ENCODE results near the gene SLC22A12.
"Not testable (repeated sequence)": the region's sequence is repeated elsewhere in the genome, so short reads cannot be mapped to it uniquely, and the experiment has no call there.

The SLC22A12 gene

DNA sequence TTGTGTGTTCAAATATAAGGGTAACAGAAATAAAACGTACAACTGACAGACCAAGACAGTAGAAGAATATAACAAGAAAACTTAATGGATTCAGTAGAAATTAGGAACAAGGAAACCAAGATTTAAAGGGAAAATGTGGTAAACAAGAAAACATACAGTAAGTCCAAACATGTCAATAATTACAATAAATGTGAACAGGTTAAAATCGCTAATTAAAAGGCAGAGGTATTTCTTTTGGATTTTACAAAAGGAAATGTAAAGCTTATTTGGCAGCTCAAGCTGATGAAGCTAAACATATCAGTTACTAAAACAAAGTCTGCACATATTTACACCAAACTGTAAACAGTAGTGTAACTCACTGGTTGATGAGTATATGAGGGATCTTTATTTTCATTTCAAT, 2.3 kb upstream of the SLC22A12 start:
- DNase-seq = no peak

DNA sequence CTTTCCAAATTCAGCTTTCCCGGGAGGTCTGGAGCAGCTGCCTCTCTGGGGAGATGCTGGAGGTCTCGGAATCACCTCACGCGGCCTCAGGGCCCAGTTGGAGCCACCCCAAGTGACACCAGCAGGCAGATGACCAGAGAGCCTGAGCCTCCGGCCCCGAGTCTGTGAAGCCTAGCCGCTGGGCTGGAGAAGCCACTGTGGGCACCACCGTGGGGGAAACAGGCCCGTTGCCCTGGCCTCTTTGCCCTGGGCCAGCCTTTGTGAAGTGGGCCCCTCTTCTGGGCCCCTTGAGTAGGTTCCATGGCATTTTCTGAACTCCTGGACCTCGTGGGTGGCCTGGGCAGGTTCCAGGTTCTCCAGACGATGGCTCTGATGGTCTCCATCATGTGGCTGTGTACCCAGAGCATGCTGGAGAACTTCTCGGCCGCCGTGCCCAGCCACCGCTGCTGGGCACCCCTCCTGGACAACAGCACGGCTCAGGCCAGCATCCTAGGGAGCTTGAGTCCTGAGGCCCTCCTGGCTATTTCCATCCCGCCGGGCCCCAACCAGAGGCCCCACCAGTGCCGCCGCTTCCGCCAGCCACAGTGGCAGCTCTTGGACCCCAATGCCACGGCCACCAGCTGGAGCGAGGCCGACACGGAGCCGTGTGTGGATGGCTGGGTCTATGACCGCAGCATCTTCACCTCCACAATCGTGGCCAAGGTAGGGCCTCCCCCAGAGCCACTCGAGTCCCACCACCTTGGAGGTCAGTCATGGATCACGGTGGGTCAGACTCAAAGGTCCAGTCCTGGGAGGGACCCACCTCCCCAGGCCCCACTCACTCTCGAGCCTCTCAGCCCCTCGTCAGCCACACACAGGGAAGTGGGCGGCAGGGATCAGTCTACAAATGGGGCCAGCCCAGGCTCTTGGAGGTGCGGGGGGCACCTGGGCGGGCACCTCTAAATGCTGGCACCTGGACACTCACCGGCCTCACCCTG, 525 bp downstream of the SLC22A12 start:
- no peak for DNase-seq

DNA sequence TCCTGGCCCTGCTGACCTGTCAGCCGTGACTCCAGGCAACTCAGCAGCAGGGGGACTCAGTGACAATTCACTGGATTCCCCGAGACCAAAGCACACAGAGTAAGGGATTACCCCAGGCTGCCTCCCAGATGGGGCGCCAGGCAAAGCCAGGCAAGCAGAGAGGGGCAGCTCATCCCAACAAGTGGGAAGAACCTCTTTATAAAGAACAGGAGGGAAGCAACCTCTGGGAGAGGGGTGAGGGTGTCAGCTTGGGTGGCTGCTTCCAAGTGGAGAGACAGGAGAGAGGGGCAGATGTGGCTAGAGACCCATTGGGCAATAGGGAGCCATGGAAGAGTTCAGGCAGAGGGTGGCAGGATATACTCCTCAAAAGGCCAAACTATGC, 1.2 kb downstream of the SLC22A12 start:
- no peak for DNase-seq

DNA sequence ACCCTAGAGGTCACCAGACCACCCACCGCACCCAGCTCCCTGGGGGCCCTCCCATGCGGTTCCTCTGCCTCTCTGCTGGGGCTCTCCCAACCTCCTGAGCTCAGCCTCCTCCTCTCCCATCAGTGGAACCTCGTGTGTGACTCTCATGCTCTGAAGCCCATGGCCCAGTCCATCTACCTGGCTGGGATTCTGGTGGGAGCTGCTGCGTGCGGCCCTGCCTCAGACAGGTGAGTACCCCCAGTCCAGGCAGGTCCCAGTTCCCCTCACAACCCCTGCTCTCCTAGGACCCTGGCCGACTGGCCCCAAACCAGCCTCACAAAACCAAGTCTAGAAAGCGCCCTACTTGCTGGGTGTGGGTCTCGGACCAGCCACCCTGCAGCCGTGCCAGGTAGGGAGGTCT, 1.6 kb downstream of the SLC22A12 start:
- no peak for DNase-seq

DNA sequence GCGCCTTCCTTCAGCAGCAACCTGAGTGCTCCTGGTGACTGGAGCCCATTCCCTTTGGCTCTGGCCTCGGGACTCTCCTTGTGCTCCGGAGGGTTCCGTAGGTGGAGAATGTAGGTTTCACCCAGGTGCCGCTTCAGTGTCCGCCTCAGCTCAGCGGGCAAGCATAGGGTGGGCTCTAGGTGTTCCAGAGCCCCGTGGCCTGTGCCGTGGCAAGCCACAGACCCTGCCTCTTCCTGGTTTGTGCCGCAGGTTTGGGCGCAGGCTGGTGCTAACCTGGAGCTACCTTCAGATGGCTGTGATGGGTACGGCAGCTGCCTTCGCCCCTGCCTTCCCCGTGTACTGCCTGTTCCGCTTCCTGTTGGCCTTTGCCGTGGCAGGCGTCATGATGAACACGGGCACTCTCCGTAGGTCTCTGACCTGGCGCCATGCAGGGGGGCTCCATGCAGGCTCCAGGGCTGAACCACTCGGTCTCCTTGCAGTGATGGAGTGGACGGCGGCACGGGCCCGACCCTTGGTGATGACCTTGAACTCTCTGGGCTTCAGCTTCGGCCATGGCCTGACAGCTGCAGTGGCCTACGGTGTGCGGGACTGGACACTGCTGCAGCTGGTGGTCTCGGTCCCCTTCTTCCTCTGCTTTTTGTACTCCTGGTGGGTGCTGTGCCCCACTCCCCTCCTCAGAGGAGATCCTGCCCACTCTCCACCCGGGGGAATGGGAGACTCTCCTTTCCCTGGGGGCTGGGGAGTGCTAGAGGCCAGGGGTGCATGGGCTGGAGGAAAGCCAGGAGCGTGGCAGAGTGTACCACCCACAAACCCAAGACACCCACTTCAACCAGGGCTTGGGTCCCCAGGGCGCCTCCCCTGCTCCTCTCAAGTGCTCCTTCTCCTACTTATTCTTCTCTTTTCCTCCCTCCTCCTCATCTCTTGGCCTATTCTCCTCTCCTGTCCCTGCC, 2.4 kb downstream of the SLC22A12 start:
- no peak for DNase-seq

DNA sequence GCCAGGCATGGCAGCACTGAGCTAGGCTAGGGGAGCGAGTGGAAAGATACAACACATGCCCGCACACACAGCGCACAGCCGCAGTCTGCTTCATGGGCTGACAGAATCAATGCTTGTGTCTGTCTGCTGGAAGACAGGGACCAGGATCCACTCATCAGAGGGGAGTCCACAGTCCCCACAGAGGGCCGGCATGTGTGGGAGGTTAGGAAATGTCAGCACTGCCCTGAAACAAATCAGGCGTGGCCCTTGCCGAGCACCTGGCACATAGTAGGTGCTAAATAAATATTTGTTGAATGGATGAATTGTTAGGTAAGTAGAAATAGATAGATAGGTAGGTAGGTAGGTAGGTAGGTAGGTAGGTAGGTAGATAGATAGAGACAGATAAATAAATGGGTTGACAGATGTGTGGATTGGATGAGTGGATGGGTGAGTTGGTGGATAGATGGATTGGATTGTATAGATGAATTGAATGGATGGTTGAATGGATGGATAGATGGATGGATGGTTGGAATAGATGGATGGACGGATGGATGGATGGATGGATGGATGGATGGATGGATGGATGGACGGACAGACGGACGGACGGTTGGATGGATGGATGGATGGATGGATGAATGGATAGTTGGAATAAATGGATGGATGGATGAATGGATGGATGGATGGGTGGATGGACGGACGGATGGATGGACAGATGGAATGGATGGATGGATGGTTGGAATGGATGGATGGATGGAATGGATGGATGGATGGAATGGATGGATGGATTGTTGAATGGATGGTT, 3.3 kb downstream of the SLC22A12 start:
- no peak for DNase-seq

DNA sequence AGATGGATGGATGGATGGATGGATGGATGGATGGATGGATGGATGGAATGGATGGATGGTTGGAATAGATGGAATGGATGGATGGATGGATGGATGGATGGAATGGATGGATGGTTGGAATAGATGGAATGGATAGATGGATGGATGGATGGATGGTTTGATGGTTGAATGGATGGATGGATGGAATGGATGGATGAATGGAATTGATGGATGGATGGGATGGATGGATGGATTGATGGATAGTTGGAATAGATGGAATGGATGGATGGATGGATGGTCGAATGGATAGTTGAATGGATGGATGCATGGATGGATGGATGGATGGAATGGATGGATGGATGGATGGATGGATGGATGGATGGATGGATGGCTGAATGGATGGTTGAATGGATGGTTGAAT, 4.9 kb downstream of the SLC22A12 start:
- not testable (repeated sequence) for DNase-seq

DNA sequence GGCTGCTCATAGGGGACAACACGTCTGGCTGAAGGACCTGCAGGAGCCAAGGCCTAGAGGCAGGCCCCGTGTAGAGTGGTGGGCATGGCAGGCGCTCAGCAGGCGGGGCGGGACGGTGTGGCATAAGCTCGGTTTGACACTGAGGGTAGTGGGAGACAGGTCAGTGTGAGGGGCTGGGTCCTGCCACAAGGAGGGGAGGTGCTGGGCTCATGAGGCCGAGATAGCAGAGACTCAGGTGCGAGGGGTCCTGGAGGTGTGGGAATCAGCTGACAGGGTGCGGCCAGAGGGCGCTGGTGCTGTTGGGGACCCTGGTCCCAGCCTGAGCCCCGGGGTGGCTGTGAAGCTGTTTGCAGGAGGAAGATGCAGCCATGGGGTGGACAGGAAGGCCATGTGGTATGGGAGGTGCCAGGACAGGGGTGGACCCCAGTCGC, 6.7 kb downstream of the SLC22A12 start:
- no peak for DNase-seq

DNA sequence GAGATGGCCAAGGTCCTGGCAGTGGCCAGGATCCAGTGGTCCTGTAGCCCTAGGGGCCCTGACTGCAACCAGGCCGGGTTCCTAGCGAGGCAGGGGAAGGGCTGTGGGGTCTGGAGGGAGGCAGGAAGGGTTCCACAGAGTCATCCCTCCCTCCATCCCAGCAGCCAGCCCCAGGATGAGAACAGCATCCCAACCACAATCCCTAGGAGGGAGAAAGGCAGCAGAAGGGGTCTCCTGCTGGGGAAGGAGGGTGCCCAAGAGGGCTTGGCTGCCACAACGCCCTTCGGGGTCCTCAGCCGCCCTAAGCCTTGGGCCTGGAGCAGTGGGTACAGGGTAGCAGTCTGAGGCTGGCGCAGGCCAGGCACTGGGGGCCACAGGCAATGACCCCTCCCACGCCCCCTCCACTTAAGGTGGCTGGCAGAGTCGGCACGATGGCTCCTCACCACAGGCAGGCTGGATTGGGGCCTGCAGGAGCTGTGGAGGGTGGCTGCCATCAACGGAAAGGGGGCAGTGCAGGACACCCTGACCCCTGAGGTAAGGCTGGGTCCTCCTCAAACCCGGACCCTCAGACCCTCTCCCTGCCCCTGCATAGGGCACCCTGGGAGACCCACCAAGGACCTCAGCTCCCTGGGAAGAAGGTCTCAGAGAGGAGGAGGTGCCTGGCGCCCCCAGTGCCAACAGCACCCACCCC, 7.2 kb downstream of the SLC22A12 start:
- no peak for DNase-seq

DNA sequence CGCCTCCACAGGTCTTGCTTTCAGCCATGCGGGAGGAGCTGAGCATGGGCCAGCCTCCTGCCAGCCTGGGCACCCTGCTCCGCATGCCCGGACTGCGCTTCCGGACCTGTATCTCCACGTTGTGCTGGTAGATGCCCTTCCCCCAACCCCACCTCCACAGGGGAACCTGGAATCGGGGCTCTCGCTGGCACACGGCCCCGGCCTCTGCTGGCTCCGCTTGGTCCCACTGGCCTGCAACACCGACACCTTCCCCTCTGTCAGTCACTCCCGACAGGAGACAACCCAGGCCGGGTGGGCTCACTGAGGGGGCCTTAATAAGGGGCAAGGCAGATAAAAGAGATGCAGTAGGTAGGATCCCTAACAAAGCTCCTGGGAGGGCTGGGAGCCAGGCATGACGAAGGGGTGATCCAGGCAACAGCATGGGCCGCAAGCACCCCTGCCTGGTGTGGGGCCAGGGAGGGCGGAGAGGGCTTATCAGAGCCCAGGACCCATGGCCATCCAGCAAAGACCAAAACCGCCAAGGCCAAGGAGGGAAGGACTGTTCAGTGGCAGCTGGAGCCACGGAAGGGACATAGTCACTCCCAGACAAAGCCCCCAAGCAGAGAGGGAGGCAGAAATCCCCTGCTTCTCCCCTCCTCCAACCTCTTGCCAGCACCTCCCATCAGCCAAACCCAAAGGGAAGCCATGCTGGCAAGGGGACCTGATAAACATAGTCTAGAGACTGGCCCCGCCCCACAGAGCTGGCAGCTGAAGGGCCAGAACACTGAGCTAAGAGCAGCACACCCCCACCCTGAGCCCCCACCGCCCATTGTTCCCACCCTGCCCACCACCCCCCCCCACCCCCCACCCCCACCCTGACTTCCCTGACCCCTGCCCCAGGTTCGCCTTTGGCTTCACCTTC, 8.0 kb downstream of the SLC22A12 start:
- DNase-seq = no peak

DNA sequence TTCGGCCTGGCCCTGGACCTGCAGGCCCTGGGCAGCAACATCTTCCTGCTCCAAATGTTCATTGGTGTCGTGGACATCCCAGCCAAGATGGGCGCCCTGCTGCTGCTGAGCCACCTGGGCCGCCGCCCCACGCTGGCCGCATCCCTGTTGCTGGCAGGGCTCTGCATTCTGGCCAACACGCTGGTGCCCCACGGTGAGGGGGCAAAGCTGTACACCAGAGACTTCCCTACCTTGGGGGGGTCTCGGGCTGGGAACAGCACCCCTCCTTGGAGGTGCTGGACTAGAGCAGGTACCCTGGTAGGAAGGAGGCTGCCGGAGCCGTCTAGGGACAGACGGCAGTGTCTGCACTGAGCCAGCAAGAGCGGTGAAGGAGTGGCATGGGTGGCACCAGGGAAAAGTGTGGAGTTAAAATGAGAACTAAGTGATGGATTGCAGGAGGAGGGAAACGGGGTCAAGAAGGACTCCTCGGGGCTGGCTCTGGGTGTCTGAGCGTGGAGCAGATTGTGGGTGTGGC, 8.7 kb downstream of the SLC22A12 start:
- no peak for DNase-seq

DNA sequence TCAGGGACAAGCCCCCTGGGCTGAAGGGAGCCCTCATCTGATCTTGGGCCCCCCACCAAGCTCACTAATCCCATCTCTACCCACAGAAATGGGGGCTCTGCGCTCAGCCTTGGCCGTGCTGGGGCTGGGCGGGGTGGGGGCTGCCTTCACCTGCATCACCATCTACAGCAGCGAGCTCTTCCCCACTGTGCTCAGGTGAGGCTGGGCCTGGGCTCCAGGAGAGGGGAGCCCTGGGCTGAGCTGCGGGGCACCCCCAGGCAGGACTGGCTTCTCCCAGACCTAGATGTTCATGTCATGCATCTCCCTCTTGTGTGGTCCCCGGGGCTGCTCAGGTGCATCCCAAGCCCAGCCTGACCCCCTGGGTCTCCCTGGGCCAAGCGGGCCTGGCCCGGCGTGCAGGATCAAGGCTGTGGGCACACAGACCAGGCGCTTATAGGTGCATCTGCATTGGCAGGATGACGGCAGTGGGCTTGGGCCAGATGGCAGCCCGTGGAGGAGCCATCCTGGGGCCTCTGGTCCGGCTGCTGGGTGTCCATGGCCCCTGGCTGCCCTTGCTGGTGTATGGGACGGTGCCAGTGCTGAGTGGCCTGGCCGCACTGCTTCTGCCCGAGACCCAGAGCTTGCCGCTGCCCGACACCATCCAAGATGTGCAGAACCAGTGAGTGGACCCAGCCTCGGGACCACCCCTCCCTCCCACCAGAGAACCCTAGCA, 9.4 kb downstream of the SLC22A12 start:
- DNase-seq = no peak

DNA sequence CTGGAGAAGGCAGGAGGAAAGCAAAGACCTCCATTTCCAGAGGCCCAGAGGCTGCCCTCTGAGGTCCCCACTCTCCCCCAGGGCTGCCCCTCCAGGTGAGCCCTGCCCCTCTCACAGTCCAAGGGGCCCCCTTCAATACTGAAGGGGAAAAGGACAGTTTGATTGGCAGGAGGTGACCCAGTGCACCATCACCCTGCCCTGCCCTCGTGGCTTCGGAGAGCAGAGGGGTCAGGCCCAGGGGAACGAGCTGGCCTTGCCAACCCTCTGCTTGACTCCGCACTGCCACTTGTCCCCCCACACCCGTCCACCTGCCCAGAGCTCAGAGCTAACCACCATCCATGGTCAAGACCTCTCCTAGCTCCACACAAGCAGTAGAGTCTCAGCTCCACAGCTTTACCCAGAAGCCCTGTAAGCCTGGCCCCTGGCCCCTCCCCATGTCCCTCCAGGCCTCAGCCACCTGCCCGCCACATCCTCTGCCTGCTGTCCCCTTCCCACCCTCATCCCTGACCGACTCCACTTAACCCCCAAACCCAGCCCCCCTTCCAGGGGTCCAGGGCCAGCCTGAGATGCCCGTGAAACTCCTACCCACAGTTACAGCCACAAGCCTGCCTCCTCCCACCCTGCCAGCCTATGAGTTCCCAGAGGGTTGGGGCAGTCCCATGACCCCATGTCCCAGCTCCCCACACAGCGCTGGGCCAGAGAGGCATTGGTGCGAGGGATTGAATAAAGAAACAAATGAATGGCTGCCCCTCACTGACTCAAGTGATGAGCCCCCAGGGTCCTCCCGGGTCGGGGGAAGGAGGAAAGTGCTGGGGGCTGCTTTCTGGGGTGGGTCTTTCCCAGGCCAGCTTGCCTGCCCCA, 10.8 kb downstream of the SLC22A12 start:
- no peak for DNase-seq

DNA sequence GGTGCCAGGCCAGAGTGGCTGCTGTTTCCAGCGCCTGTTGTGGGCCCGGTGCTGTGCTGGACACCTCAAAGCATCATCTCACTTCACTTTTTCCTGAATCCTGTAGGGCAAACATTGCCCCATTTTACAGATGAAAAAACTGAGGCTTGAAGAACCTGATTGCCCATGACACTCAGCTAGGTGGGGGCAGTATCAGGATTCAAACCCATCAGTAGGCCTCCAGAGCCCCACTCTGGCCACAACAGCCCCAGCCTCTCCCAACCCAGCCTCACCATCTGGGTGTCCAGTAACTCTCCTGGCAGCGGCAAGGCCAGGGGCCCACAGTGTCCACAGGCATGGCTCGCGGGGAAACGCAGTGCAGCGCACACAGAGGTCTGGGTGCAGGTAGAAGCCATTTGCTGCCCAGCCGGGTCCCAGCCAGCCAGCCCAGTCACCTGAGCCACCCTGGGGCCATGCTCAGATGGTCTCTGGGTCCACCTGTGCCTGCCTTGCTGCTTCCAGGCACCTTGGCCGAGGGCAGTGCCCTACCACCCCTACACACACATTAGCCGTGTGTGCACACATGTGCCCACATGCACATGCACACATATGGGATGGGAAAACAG, 11.5 kb downstream of the SLC22A12 start:
- DNase-seq = no peak

DNA sequence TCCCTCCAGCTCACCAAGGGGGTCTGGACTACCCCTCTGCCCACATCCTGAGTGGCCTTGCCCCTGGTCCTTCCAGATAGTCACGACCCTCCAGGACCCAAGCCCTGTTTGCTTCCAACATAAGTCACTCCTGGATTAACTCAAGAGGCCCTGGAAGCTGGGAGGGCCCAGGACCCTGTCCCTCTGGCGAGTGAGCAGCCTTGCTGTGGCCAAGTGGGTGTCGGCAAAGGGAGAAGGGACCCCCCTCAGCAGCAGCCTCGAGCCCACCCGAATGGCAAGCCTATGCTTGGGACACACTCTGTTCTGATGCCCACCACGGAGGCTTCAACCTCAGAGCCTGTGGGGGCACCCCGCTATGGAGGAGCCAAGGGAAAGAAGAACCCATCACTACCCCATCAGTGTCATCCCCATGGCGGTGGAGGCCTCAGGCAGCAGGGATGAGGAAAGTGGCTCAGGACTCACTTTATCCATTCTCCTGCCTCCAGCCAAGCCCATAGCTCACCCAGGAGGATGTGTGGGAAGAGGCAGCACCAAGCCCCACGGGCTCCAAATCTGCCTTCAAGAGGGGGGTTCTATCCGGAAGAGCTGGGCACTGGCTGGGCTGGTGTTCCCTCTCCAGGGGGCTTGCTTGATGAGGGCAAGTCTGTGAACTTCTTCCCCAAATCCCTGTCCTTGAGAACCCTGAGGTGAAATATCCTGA, 12.5 kb downstream of the SLC22A12 start:
- no peak for DNase-seq

DNA sequence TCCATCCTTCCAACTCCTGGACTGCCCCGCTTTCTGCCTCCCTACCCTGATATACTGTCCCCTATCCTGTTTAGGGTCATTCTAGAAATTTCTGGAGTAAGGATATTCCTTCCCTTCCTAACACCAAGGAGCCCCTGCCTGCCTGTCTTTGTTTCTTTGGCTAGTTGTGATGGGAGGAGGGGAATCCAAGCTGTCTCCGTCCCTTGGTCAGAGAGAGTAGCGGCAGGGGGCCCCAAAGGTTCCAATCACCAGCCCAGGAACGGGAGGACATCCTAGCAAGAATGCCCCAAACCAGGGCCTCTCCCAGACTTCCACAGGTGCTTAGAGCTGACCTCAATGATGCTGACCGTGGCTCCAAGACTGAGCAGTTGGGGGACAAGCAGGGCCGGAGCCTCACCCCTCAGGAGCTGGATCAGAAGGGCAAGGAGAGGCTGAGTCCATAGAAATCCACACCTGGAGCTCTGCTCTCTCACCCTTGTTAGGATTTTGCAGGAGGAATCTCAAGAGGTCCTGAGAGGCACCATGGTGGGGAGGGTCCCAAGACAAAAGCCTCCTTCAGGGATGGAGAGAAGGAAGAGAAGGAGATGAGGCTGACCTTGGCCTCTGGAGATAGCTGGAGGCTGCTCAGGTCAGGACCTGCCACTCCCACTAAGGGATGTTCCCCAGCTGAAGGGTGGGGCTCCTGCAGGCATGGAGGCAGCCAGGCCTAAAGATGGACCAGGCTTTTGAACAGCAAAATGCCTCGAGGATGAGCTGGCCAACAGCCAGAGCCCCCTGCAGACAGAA, 13.6 kb downstream of the SLC22A12 start:
- DNase-seq = no peak

DNA sequence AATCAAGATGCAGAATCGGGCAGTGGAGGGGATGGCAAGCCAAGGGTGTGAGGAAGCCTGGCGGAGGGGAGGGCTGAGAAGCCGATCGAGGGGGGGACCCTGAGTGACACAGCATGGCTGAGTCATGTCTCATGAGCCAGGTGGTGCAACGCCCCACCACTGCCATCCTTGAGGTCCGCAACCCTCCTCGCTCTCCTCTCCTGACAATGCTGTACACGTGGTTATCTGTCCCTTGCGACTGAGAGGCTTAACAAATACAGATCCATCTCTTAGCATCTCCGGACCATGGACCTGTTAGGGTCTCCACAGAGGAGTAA, 14.2 kb downstream of the SLC22A12 start:
- DNase-seq = no peak

Data from effector CD4-positive, alpha-beta T cell (primary cell).